ENCODE data around the gene DAB2IP.

DNA sequence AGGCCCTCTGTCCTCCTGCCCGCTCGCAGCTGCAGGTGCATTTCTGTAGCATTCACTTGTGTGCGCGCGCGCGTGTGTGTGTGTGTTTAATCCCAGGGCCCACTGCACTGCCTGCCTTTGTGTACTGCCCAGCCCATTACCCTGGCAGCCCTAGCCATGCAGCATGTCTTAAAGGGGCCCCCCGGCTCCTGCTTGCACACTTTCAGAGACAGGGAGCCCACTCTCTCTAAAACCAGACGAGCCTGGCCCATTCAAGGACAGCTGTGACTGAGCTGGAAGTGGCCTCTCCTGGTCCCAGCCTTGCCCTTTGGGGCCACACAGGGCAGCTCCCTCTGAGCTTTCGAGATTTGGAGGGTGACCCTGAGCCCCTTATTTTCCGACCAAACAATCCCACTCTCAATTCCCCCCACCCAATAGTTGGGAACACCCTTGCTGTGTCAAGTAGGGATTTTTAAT lies 98.9 kb downstream of the DAB2IP start:
- TF ChIP-seq, protein P1, sequence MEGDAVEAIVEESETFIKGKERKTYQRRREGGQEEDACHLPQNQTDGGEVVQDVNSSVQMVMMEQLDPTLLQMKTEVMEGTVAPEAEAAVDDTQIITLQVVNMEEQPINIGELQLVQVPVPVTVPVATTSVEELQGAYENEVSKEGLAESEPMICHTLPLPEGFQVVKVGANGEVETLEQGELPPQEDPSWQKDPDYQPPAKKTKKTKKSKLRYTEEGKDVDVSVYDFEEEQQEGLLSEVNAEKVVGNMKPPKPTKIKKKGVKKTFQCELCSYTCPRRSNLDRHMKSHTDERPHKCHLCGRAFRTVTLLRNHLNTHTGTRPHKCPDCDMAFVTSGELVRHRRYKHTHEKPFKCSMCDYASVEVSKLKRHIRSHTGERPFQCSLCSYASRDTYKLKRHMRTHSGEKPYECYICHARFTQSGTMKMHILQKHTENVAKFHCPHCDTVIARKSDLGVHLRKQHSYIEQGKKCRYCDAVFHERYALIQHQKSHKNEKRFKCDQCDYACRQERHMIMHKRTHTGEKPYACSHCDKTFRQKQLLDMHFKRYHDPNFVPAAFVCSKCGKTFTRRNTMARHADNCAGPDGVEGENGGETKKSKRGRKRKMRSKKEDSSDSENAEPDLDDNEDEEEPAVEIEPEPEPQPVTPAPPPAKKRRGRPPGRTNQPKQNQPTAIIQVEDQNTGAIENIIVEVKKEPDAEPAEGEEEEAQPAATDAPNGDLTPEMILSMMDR (IDR thresholded peaks at IDR 0.05; ENCODE audit: low read depth, low read length, poor library complexity, severe bottlenecking), result no peak
- no peak for TF ChIP-seq EZH2phosphoT487 (IDR thresholded peaks at IDR 0.05; ENCODE audit: borderline replicate concordance, low read length)
